SK-N-SH (cell line): ENCODE results near the gene CHSY3.

ENCODE experiments used
- CTCF ChIP-seq: fragments of 200-600 bp; sonication (generic); IDR thresholded peaks from 2 replicates; pipeline ENCODE4 v1.6.1; 2017; ENCODE audit warnings: antibody characterized with exemption, mild to moderate bottlenecking, moderate library complexity
- EP300 ChIP-seq, 2 experiments: IDR thresholded peaks; 2 replicates each; pipeline versions ENCODE4 v1.4.0 to v1.6.1; 2012; ENCODE audit warnings: borderline replicate concordance in 1 of 2, low read depth in 1 of 2, low read length in 1 of 2
- MAX ChIP-seq: IDR thresholded peaks from 2 replicates; pipeline ENCODE4 v1.4.0; 2012; ENCODE audit warnings: low read depth
- POLR2AphosphoS5 ChIP-seq: IDR thresholded peaks from 2 replicates; pipeline ENCODE4 v1.6.1; 2012; ENCODE audit warnings: low read depth, low read length
- RAD21 ChIP-seq: IDR thresholded peaks from 2 replicates; pipeline ENCODE4 v1.6.1; 2012; ENCODE audit warnings: mild to moderate bottlenecking, low read length
- SIN3A ChIP-seq: IDR thresholded peaks from 2 replicates; pipeline ENCODE4 v1.6.1; 2012; ENCODE audit warnings: low read depth, mild to moderate bottlenecking, low read length, moderate library complexity, borderline replicate concordance
- USF2 ChIP-seq: fragments of 150-350 bp; IDR thresholded peaks from 2 replicates; pipeline ENCODE4 v1.6.1; 2017; ENCODE audit warnings: antibody characterized with exemption, low read length, low read depth, borderline replicate concordance

GRCh38 chr5:130171699-130172098 is 267.4 kb downstream of the CHSY3 start:
- TF ChIP-seq CTCF (no peak), USF2 (no peak), SIN3A (no peak), RAD21 (no peak), EP300 (IDR thresholded peaks at IDR 0.05; ENCODE audit: borderline replicate concordance in 1 of 2, low read depth in 1 of 2, low read length in 1 of 2) (no peak), MAX (no peak), POLR2AphosphoS5 (no peak)
